Measurements from ENCODE around the gene LTBP3. TPM values are rescaled to one million over a fixed set of nuclear protein-coding genes. Genes with fewer than 3 reads are reported as not detected.

LTBP3 gene
- total and polyA plus RNA-seq, 2 of the 4 experiments (the other 2 are of a cell fraction), result 6.6 to 145 TPM

GRCh38 chr11:65547446-65548125 is 10.6 kb downstream of the LTBP3 start:
- BruUV-seq (replicated peaks), result no TSS peak
- no peak overlapping the region for H4K5ac ChIP-seq (ENCODE audit: low read depth, low read length)
- no peak overlapping the region for H2AK5ac ChIP-seq (ENCODE audit: low read depth, low read length)
- H4K91ac ChIP-seq (ENCODE audit: insufficient read depth, low read depth, low read length), result no peak overlapping the region
- DNase-seq, result no peak
- no peak overlapping the region for H3K14ac ChIP-seq (replicated peaks; ENCODE audit: low read depth, low read length)
- no peak overlapping the region for H3K56ac ChIP-seq (ENCODE audit: extremely low read depth, insufficient read depth, low read length)
- no peaks in the 10 kb centered on the region for H3K9me3 ChIP-seq (ENCODE audit: control insufficient read depth, insufficient read depth, low read length)
- no peaks in the 10 kb centered on the region for H3K4me1 ChIP-seq (ENCODE audit: control insufficient read depth, insufficient read depth, low read length)
- H3K4me2 ChIP-seq (ENCODE audit: low read depth, low read length), result no peak overlapping the region
- H3K27me3 ChIP-seq (ENCODE audit: control insufficient read depth, insufficient read depth, low read length), result no peaks in the 10 kb centered on the region
- H2BK20ac ChIP-seq (ENCODE audit: low read depth, low read length), result no peak overlapping the region
- no peak for TF ChIP-seq RFX5 (IDR thresholded peaks at IDR 0.05; ENCODE audit: low read depth, low read length)
- TF ChIP-seq USF2 (IDR thresholded peaks at IDR 0.05; ENCODE audit: low read depth, low read length), result no peak
- no peak for TF ChIP-seq RCOR1 (IDR thresholded peaks at IDR 0.05; ENCODE audit: insufficient replicate concordance, low read length)
- no peak for TF ChIP-seq BHLHE40 (IDR thresholded peaks at IDR 0.05; ENCODE audit: low read depth, low read length)
- no peak for TF ChIP-seq ELK1 (IDR thresholded peaks at IDR 0.05; ENCODE audit: borderline replicate concordance, low read depth, low read length)
- no peak for TF ChIP-seq RAD21 (IDR thresholded peaks at IDR 0.05; ENCODE audit: low read length)
- no peak for TF ChIP-seq MAZ (IDR thresholded peaks at IDR 0.05; ENCODE audit: borderline replicate concordance, low read depth, low read length)
- no peak for TF ChIP-seq POLR2A (IDR thresholded peaks at IDR 0.05; ENCODE audit: low read depth, low read length)
- TF ChIP-seq NFE2L2 (IDR thresholded peaks at IDR 0.05; ENCODE audit: low read depth, low read length), result no peak
- TF ChIP-seq CHD1 (IDR thresholded peaks at IDR 0.05; ENCODE audit: low read depth, low read length), result no peak
- no peak for TF ChIP-seq MAFK (IDR thresholded peaks at IDR 0.05; ENCODE audit: low read depth, low read length)
- no peak for TF ChIP-seq MXI1 (IDR thresholded peaks at IDR 0.05; ENCODE audit: borderline replicate concordance, low read depth, low read length)
- no peak for TF ChIP-seq CTCF (conservative IDR thresholded peaks at IDR 0.05; ENCODE audit: low read depth, low read length)
- TF ChIP-seq FOS (IDR thresholded peaks at IDR 0.05; ENCODE audit: low read depth, low read length), result no peak
- H3K4ac ChIP-seq (ENCODE audit: low read depth, low read length), result no peak overlapping the region
- no peak overlapping the region for H3K23ac ChIP-seq (ENCODE audit: low read depth, low read length)
- no peak overlapping the region for H2BK120ac ChIP-seq (ENCODE audit: low read depth, low read length)
- H2AK9ac ChIP-seq (replicated peaks; ENCODE audit: low read depth, low read length, poor library complexity), result no peak overlapping the region
- in situ Hi-C loops (cut with MboI; ENCODE audit: low sequenced_read_pairs) (no loop called here), intact Hi-C loops (cut with micrococcal nuclease) (no loop called here), dilution Hi-C loops (cut with HindIII; ENCODE audit: low sequenced_read_pairs, unreplicated experiment) (no loop called here)
- H3K9me1 ChIP-seq (ENCODE audit: insufficient read depth, low read length), result no peaks in the 10 kb centered on the region
- no peak for ATAC-seq (ENCODE audit: low read depth)
- POLR2A ChIA-PET (ENCODE audit: unreplicated experiment), result no interaction called here
- peaks cover 2 to 3% of the 10 kb centered on the region in 2 experiments; a peak in 2 of 4 replicates for H3K79me1 ChIP-seq (ENCODE audit: low read depth in 1 of 2, low read length in 2 of 2)
- H3K9ac ChIP-seq (ENCODE audit: low read depth, low read length), result no peak overlapping the region
- 81% methylated on average over 47 of the region's 52 CpGs; no CpG with 5 or more reads in 1 of the 2 experiments for WGBS, 2 experiments (ENCODE audit: extremely low coverage in 2 of 2, insufficient read length in 1 of 2)
- no peak overlapping the region for H2BK15ac ChIP-seq (ENCODE audit: low read depth, low read length)
- peaks cover 8% of the 10 kb centered on the region for H4K20me1 ChIP-seq (ENCODE audit: insufficient read depth, low read length)
- H3K18ac ChIP-seq (ENCODE audit: low read depth, low read length), result no peak overlapping the region
- H2BK5ac ChIP-seq (ENCODE audit: low read depth, low read length, poor library complexity, severe bottlenecking), result no peak overlapping the region
- no peak overlapping the region for H3K27ac ChIP-seq (ENCODE audit: insufficient read depth, low read length)
- no peak overlapping the region for H2AFZ ChIP-seq (replicated peaks; ENCODE audit: low read length, poor library complexity)
- H3K36me3 ChIP-seq (ENCODE audit: control insufficient read depth, insufficient read depth, low read length), result peaks cover 54% of the 10 kb centered on the region
- no peak overlapping the region for H4K8ac ChIP-seq (ENCODE audit: low read depth in 2 of 2, low read length in 2 of 2)
- CTCF ChIA-PET, result no interaction called here
- no peak overlapping the region for H3K4me3 ChIP-seq (ENCODE audit: insufficient read depth, low read depth, low read length)

Measured in IMR-90 (cell line).